Keratinocyte (primary cell): Measurements from ENCODE around the gene KIAA1217. TPM values are rescaled to one million over a fixed set of nuclear protein-coding genes. Genes with fewer than 3 reads are reported as not detected.

Source experiments
- DNase-seq: peaks from one replicate; pipeline ENCODE4 v3.0.0-alpha.2; 2011; ENCODE audit warnings: low read depth, missing footprints, low spot score
- FAIRE-seq: peaks from 2 replicates; lab custom pipeline; 2011; peaks lifted over from hg19 to GRCh38; lab: Jason Lieb, UNC
- H2AFZ ChIP-seq: 2 replicates; pipeline ENCODE4 v1.6.0; 2012; ENCODE audit warnings: low read length, control low read depth, inconsistent platforms; ENCODE audit not compliant: control insufficient read depth
- H3K27ac ChIP-seq: 2 replicates; pipeline ENCODE4 v1.5.1; 2011; ENCODE audit warnings: low read length; ENCODE audit not compliant: control insufficient read depth, insufficient read depth
- H3K27me3 ChIP-seq: 3 replicates; pipeline ENCODE4 v1.6.0; 2011; ENCODE audit warnings: low read length; ENCODE audit not compliant: control insufficient read depth, insufficient read depth; ENCODE audit errors: extremely low read depth
- H3K36me3 ChIP-seq, 2 experiments: 2 replicates in 1 of 2; 3 replicates in 1 of 2; pipeline ENCODE4 v1.5.1; 2011; ENCODE audit warnings: low read length in 2 of 2, mild to moderate bottlenecking in 1 of 2; ENCODE audit not compliant: control insufficient read depth in 2 of 2, insufficient read depth in 2 of 2; ENCODE audit errors: extremely low read depth in 1 of 2
- H3K4me1 ChIP-seq: 3 replicates; pipeline ENCODE4 v1.5.1; 2011; ENCODE audit warnings: low read length; ENCODE audit not compliant: control insufficient read depth, insufficient read depth; ENCODE audit errors: extremely low read depth
- H3K4me2 ChIP-seq: 3 replicates; pipeline ENCODE4 v1.6.0; 2011; ENCODE audit warnings: low read depth, low read length; ENCODE audit not compliant: control insufficient read depth, insufficient read depth; ENCODE audit errors: extremely low read depth
- H3K4me3 ChIP-seq, 3 experiments: fragments of 200-600 bp in 1 of 3; sonication (generic) in 1 of 3; 2 replicates in 2 of 3; 3 replicates in 1 of 3; pipeline ENCODE4 v1.5.1; 2011 to 2016; ENCODE audit warnings: low read length in 3 of 3, mild to moderate bottlenecking in 3 of 3, control low read depth in 2 of 3, inconsistent platforms in 1 of 3, low read depth in 1 of 3, mixed read lengths in 1 of 3, mixed run types in 1 of 3, moderate library complexity in 1 of 3; ENCODE audit not compliant: control insufficient read depth in 2 of 3, insufficient read depth in 2 of 3; ENCODE audit errors: extremely low read depth in 1 of 3
- H3K79me2 ChIP-seq: 2 replicates; pipeline ENCODE4 v1.6.0; 2012; ENCODE audit warnings: low read length; ENCODE audit not compliant: control insufficient read depth, insufficient read depth
- H3K9ac ChIP-seq: 3 replicates; pipeline ENCODE4 v1.6.0; 2011; ENCODE audit warnings: low read length; ENCODE audit not compliant: control insufficient read depth, insufficient read depth; ENCODE audit errors: extremely low read depth
- H3K9me1 ChIP-seq: 3 replicates; pipeline ENCODE4 v1.6.0; 2011; ENCODE audit warnings: low read length; ENCODE audit not compliant: control insufficient read depth, insufficient read depth; ENCODE audit errors: extremely low read depth
- H3K9me3 ChIP-seq: 2 replicates; pipeline ENCODE4 v1.5.1; 2012; ENCODE audit warnings: low read depth, low read length; ENCODE audit not compliant: control insufficient read depth
- H4K20me1 ChIP-seq: 3 replicates; pipeline ENCODE4 v1.6.0; 2011; ENCODE audit warnings: low read length; ENCODE audit not compliant: control insufficient read depth, insufficient read depth; ENCODE audit errors: extremely low read depth
- CTCF ChIP-seq, 3 experiments: IDR thresholded peaks in 1 of 3; conservative IDR thresholded peaks in 1 of 3; optimal IDR thresholded peaks in 1 of 3; 2 replicates in 2 of 3; 3 replicates in 1 of 3; pipeline versions ENCODE3 to v1.5.1; 2011; ENCODE audit warnings: low read length in 3 of 3, mild to moderate bottlenecking in 3 of 3, moderate library complexity in 2 of 3, control low read depth in 1 of 3, inconsistent platforms in 1 of 3; ENCODE audit not compliant: insufficient read depth in 2 of 3; ENCODE audit errors: extremely low read depth in 1 of 3
- EZH2 ChIP-seq: IDR thresholded peaks from one replicate; pipeline ENCODE4 v1.6.1; 2012; ENCODE audit warnings: inconsistent platforms, mild to moderate bottlenecking, low read length, moderate library complexity
- dilution Hi-C: fragments of 300-500 bp; cut with MboI; formaldehyde crosslinking; loops from one replicate; pipeline ENCODE4 v1.7.0; 2020; ENCODE audit warnings: low sequenced_read_pairs; ENCODE audit not compliant: extremely low pct_ligation_motif_present
- polyA plus RNA-seq, 5 experiments: library from polyadenylated mRNA; depleted of rRNA in 3 of 5; stranded (reverse) in 3 of 5; stranded (forward) in 1 of 5; unstranded in 1 of 5; fragments of >200 nt; gene quantifications; 1 replicate in 1 of 5; 2 replicates in 3 of 5; 3 replicates in 1 of 5; pipeline versions ENCODE4 v1.2.1 to v1.2.3, GENCODE V29; 2011 to 2012; ENCODE audit warnings: missing spikeins in 2 of 5, low read depth in 1 of 5, low replicate concordance in 1 of 5

KIAA1217 gene
- polyA plus RNA-seq, 1 donor (not counting 4 experiments of a cell fraction or from before 2014, with no cell fraction given) = 10.4 TPM

- Histone ChIP-seq H2AFZ (peak overlapping the region; percentile 0), H4K20me1 (no peaks in the 10 kb centered on the region), H3K4me2 (peak overlapping the region; percentile 33), H3K36me3 (peaks cover 0 to 3% of the 10 kb centered on the region in 2 experiments), H3K27me3 (no peaks in the 10 kb centered on the region), H3K9me1 (no peaks in the 10 kb centered on the region), H3K9me3 (no peaks in the 10 kb centered on the region), H3K4me1 (peaks cover 52% of the 10 kb centered on the region), H3K79me2 (peaks cover 23% of the 10 kb centered on the region), H3K4me3 (no peak overlapping the region), H3K27ac (peak overlapping the region; percentile 99), H3K9ac (no peak overlapping the region)
- dilution Hi-C loops = no loop called here
- FAIRE-seq = peak; percentile 93
- no peak for TF ChIP-seq EZH2
- TF ChIP-seq CTCF (optimal IDR thresholded peaks at IDR 0.05 in 1 of 3, IDR thresholded peaks at IDR 0.05 in 1 of 3, conservative IDR thresholded peaks at IDR 0.05 in 1 of 3; ENCODE audit: extremely low read depth in 1 of 3, insufficient read depth in 2 of 3, low read length in 3 of 3) = no peak
- DNase-seq = no peak
Measured at GRCh38 chr10:24254180-24254579, 45.2 kb downstream of the KIAA1217 start.

- Histone ChIP-seq H4K20me1 (no peaks in the 10 kb centered on the region), H3K4me2 (peak overlapping the region; percentile 98), H3K79me2 (peaks cover 29% of the 10 kb centered on the region), H3K9ac (peak overlapping the region; percentile 99), H3K4me3 (peak overlapping the region; percentile 59 to 97 (median 90)), H3K4me1 (peaks cover 48% of the 10 kb centered on the region), H3K36me3 (peaks cover 0 to 3% of the 10 kb centered on the region in 2 experiments), H2AFZ (peak overlapping the region; percentile 48), H3K9me1 (no peaks in the 10 kb centered on the region), H3K27me3 (no peaks in the 10 kb centered on the region), H3K9me3 (no peaks in the 10 kb centered on the region), H3K27ac (peak overlapping the region; percentile 99)
- FAIRE-seq (peak; percentile 93), DNase-seq (peak; percentile 71)
- dilution Hi-C loops = no loop called here
- TF ChIP-seq CTCF (optimal IDR thresholded peaks at IDR 0.05 in 1 of 3, IDR thresholded peaks at IDR 0.05 in 1 of 3, conservative IDR thresholded peaks at IDR 0.05 in 1 of 3; ENCODE audit: extremely low read depth in 1 of 3, insufficient read depth in 2 of 3, low read length in 3 of 3) = no peak
- no peak for TF ChIP-seq EZH2
Measured at GRCh38 chr10:24255115-24255880, 46.4 kb downstream of the KIAA1217 start.
